ENCODE data around the gene ERF.

ERF gene

GRCh38 chr19:42212886-42213285 is 42.0 kb downstream of the ERF start:
- DNase-seq (ENCODE audit: low read depth) = no peak

- DNase-seq (ENCODE audit: low read depth) = no peak
These were observed 46.3 kb downstream of the ERF start for GRCh38 chr19:42208612-42209011.

- peak; percentile 29 for DNase-seq (ENCODE audit: low read depth)
These were observed 47.1 kb downstream of the ERF start for GRCh38 chr19:42207767-42208271.

- DNase-seq (ENCODE audit: low read depth) = no peak
These were observed 47.8 kb downstream of the ERF start for GRCh38 chr19:42206871-42207755.

- DNase-seq (ENCODE audit: low read depth) = no peak
These were observed 50.3 kb downstream of the ERF start for GRCh38 chr19:42204664-42205063.

GRCh38 chr19:42203700-42204099 is 51.2 kb downstream of the ERF start:
- DNase-seq (ENCODE audit: low read depth) = no peak

- DNase-seq (ENCODE audit: low read depth) = no peak
These were observed 52.5 kb downstream of the ERF start for GRCh38 chr19:42202290-42202880.

- peak; percentile 37 for DNase-seq (ENCODE audit: low read depth)
These were observed 53.2 kb downstream of the ERF start for GRCh38 chr19:42201489-42202289.

GRCh38 chr19:42200116-42200715 is 54.7 kb downstream of the ERF start:
- no peak for DNase-seq (ENCODE audit: low read depth)

GRCh38 chr19:42199440-42200115 is 55.4 kb downstream of the ERF start:
- peak; percentile 45 for DNase-seq (ENCODE audit: low read depth)

- peak; percentile 80 for DNase-seq (ENCODE audit: low read depth)
These were observed 56.1 kb downstream of the ERF start for GRCh38 chr19:42198676-42199439.
